ENCODE data around the gene RXFP2.
A peak's percentile ranks its signal among the peaks of the same experiment; 100 is the strongest.

Gene RXFP2

DNA sequence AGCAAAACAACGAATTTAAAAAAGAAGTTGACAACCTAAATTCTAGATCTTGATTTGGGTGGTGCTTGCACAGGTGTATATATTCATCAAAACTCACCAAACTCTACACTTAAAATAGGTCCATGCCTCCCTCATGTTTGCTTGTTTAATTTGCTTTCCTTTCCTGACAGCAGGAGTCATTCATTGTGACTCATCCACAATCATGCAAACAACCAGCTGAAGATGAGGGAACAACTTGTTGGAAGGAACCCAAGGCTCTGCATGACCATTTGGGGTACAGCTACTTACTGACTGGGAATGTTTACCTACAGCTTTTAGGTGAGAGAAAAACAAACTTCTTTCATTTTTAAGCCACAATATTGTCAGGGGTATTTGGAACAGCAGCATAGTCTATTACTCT is 96.6 kb downstream of the RXFP2 start:
- no peak for DNase-seq

DNA sequence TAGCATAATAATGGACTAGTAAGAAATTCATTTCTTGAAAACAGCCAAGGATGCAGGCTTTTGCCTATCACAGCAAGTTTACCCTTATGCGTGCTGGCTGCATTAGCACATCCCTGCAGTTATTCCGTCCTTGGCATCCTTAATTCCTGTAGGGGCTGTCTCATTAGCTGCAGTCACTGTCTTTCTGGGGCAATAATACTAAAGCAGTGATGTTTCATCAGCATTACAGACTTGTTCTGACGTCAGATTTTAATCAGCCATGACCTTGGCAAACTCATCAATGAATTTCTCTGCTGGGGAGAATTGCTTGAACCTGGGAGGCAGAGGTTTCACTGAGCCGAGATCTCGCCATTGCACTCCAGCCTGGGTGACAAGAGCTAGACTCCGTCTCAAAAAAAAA is 103.7 kb downstream of the RXFP2 start:
- no peak for DNase-seq

DNA sequence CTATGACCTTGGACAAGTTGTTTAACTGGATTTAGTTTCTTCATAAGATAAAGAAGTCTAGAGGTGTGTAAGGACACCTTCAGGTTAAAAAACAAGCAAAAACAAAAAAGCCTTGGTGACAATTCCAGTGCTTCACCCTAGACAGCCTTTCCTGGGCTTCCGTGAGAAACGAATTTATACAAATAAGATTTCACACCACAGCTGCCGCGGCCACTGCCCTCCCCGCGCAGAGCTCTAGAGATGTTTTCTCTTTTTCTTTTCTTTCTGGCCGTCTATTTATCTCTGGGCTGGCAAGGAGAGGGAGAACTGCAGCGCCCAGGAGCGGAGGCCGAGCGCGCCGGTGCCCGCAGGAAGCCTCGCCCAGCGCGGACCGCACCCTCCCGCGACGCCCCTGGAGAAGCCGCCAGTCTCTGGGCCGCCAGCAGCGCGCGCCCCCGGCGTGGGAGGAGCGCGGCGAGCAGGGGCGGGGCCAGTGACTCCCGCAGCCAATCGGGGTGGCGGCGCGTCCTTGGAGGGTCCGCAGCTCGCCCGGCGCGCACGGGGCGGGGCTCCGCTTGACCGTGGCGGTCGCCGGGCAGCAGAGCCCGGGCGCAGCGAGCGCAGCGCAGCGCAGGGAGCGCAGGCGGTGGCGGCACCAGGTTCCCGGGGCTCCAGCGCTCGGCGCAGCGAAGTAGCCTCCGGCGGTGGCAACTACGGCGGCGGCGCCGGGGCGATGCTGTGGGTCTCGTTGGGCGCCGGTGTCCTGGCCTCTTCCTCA is 107.0 kb downstream of the RXFP2 start:
- DNase-seq = peak; percentile 54 to 58

DNA sequence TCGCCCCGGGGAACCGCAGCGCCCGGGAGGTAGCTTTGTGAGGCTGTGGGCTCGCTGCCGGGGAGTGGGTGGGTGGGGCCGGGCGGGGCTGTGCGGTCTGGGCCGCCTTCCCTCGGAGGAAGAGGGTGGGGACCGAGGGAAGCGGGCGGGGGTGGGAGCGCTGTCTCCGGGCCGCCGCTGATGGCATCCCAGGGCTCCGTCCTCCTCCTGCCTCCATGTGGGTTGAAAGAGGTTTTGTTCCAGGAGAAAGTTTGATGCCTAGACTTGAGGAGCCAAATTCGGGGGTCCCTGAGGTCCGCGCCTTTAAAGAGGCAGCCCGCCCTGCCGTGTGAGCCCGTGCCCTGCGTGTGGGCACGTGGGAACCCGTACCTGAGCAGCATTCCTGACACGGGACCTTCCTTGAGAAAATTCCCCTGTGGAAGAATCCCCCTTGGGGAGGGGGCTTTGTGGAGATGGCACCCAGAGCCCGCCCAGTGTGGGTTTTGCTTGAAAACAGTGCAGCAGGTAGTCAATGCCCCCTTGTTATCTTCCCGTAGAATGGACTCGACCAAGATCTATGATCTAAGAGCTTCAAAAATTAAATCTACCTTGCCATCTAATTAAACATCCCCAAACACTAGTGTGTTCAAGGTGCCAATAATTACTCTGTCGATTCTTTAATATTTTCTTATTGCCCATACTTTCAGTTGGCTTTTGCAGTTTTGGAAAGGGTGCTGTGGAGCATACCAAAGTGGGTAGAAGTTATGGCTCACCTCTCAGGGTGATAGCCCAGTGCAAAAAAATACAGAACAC is 107.8 kb downstream of the RXFP2 start:
- peak in 1 of 2 donors; percentile 1 for DNase-seq

DNA sequence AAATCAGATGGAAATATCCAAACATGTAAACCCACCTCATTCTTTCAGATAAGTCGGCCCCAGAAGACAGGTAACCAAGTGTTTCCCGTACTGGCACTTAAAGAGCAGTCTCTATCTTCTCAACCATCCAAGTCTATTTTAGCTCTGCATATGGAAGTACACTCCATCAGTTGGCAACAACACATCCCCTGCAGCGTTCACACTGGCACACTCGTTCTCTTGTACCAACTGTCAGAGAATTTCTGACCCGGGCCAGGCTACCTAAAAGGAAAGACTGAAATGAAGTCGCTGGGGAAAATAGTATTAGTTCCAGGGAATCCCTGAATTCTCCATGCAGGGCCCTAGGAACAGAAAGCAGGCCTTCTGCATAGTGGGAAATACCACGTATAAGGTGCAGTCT is 109.3 kb downstream of the RXFP2 start:
- no peak for DNase-seq

DNA sequence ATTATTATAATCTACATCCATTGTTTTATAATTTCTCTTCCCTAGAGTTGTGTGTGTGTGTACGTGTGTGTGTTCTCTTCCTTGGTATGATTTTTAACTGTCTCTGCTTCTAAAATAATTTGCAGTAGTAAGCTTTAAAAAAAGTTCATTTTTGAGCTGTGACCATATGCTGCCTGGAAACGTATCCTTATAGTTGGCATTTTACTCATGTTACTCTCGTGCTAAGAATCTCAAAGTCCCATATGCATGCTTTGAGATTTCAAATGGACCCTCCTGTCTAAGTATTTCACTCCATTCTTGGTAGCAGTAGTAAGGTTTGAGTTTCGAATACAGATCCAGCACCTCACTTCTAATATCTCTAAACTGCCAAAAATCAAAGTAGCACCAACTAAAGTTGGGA is 109.9 kb downstream of the RXFP2 start:
- no peak for DNase-seq

DNA sequence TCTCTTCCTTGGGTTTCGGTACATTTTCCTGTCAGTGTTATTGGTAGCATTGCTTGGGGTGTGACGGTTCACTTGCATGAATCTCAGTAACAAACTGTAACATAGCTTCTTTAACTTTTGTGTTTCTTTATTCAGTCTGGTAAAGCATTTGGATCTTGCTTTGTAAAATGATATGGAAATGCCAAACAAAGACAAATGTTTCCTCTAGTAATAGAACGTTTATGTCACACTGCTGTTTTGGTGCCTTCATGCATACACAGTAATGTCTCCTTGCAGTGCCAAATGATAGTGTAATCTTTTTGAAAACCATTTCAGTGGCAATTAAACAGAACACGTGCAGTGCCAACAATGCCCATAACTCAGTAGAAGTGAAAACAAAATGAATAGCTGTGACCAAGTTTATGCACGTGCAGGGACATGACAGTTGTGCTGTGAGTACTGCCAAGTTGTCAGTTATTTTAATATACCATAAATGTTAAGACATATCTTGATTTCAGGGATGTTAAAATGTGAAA is 110.8 kb downstream of the RXFP2 start:
- DNase-seq = no peak

DNA sequence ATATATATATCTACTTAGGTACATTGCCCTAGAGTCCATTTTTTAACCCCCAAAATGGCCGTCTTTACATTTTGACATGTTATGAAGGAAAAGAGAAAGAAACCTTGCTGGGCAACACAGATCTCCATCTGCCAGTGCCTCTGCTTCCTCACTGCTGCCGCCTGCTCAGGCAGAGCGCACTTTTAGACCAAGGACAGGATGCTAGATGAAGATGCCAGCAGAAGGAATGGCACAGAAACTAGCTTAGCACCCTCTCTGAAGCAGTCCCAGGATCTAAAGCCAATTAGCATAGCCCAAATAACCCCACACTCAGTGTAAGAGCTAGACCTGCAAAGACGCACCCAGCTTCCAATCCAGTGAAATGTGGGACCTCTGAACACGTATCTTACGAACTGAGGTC is 111.9 kb downstream of the RXFP2 start:
- no peak for DNase-seq
